IPS-18a (cell line): Measurements from ENCODE around the gene TXNDC2.
"Not testable (repeated sequence)": the region's sequence is repeated elsewhere in the genome, so short reads cannot be mapped to it uniquely, and the experiment has no call there.

ENCODE experiments used
- H3K27ac ChIP-seq: one replicate; pipeline ENCODE4 v1.5.1; 2013; ENCODE audit warnings: low read length
- H3K27me3 ChIP-seq: one replicate; pipeline ENCODE4 v1.6.1; 2013; ENCODE audit warnings: mild to moderate bottlenecking, low read length; ENCODE audit not compliant: control insufficient read depth, insufficient read depth
- H3K36me3 ChIP-seq: one replicate; pipeline ENCODE4 v1.6.1; 2013; ENCODE audit warnings: low read depth, low read length; ENCODE audit not compliant: control insufficient read depth
- H3K4me1 ChIP-seq: one replicate; pipeline ENCODE4 v1.6.1; 2013; ENCODE audit warnings: low read depth, low read length; ENCODE audit not compliant: control insufficient read depth
- H3K4me3 ChIP-seq: one replicate; pipeline ENCODE4 v1.5.1; 2013; ENCODE audit warnings: low read length
- H3K9ac ChIP-seq: one replicate; pipeline ENCODE4 v1.6.1; 2013; ENCODE audit warnings: mild to moderate bottlenecking, low read length, moderate library complexity
- H3K9me3 ChIP-seq: one replicate; pipeline ENCODE4 v1.6.1; 2013; ENCODE audit warnings: low read depth, low read length; ENCODE audit not compliant: control insufficient read depth

Gene TXNDC2

DNA sequence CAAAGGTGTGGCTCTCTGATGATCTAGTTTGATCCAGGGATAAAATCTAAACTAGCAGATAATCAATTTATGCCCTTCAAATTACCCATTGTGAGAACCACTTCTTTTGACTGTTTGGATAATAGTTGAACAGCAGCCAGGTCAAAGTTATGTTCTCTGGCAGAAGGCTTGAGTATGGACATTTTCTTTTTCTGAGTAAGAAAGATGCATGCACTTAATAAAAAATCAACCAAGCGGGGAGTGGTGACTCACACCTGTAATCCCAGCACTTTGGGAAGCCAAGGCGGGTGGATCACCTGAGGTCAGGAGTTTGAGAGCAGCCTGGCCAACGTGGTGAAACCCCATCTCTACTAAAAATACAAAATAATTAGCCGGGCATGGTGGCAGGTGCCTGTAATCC is 5.7 kb downstream of the TXNDC2 start:
- not testable (repeated sequence) for H3K4me3 ChIP-seq, H3K36me3 ChIP-seq, H3K9ac ChIP-seq, H3K9me3 ChIP-seq, H3K27me3 ChIP-seq, H3K4me1 ChIP-seq, H3K27ac ChIP-seq

DNA sequence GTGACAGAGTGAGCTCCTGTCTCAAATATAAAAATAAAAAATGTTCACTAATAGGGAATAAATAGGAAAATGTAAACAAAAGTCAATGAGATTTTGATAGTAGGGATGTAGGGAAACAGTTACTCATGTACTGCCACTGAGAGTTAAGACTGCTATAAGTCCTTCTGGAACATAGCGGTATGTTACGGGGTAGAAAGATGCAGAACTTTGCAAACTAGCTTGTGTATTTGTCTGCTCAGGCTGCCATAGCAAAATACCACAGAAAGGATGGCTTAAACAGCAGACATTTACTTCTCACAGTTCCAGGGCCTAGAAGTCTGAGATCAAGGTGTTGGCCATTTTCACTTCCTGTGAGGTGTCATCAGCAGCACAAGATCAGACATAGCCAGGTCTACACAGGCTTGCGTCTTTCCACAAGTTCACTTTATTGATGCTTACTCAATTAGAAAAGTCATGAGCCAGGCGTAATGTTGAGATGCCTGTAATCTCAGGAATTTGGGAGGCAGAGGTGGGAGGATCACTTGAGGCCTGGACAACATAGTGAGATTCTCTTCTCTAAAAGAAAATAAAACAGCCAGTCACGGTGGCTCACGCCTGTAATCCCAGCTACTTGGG is 8.8 kb downstream of the TXNDC2 start:
- H3K9me3 ChIP-seq, result no peaks in the 10 kb centered on the region
- no peaks in the 10 kb centered on the region for H3K27me3 ChIP-seq
- H3K4me3 ChIP-seq, result no peak overlapping the region
- H3K36me3 ChIP-seq, result no peaks in the 10 kb centered on the region
- H3K27ac ChIP-seq, result no peak overlapping the region
- H3K4me1 ChIP-seq, result no peaks in the 10 kb centered on the region
- H3K9ac ChIP-seq, result no peak overlapping the region

DNA sequence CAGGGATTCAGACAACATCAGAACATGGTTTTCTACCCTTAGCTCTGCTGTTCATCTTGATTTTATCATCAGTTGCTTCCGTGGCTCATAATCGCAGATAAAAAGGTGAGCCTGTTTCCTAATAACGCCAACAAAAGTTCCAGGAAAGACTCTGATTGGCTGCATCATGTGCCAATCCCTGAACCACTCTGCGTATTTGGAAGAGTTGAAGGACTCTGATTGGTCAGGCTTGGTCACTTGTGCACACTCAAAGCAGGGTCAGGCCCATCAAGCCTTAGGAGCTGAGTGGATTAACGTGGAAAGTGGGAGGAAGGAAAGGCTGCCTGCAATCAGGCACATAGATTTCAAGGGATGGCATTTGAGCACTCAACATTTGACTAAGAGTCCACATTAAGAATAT is 11.4 kb downstream of the TXNDC2 start:
- H3K27ac ChIP-seq, result no peak overlapping the region
- no peak overlapping the region for H3K4me3 ChIP-seq
- H3K36me3 ChIP-seq, result no peaks in the 10 kb centered on the region
- no peak overlapping the region for H3K9ac ChIP-seq
- H3K9me3 ChIP-seq, result no peaks in the 10 kb centered on the region
- H3K27me3 ChIP-seq, result no peaks in the 10 kb centered on the region
- peaks cover 7% of the 10 kb centered on the region for H3K4me1 ChIP-seq

DNA sequence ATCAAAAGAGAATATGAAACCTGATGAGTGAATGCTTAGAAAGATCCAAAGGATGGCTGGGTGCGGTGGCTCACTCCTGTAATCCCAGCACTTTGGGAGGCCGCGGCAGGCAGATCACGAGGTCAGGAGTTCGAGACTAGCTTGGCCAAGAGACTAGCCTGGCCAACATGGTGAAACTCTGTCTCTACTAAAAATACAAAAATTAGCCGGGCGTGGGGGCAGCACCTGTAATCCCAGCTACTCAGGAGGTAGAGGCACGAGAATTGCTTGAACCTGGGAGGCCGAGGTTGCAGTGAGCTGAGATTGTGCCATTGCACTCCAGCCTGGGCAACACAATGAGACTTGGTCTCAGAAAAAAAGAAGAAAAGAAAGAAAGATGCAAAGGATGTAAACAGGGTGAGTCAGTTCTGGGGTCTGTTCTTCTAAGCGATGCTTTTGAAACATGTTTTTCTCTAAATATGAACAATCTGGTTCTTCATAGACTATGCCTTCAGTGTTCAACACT is 12.1 kb downstream of the TXNDC2 start:
- H3K4me3 ChIP-seq, H3K9me3 ChIP-seq, H3K36me3 ChIP-seq, H3K4me1 ChIP-seq, H3K9ac ChIP-seq, H3K27ac ChIP-seq, H3K27me3 ChIP-seq: not testable (repeated sequence)

DNA sequence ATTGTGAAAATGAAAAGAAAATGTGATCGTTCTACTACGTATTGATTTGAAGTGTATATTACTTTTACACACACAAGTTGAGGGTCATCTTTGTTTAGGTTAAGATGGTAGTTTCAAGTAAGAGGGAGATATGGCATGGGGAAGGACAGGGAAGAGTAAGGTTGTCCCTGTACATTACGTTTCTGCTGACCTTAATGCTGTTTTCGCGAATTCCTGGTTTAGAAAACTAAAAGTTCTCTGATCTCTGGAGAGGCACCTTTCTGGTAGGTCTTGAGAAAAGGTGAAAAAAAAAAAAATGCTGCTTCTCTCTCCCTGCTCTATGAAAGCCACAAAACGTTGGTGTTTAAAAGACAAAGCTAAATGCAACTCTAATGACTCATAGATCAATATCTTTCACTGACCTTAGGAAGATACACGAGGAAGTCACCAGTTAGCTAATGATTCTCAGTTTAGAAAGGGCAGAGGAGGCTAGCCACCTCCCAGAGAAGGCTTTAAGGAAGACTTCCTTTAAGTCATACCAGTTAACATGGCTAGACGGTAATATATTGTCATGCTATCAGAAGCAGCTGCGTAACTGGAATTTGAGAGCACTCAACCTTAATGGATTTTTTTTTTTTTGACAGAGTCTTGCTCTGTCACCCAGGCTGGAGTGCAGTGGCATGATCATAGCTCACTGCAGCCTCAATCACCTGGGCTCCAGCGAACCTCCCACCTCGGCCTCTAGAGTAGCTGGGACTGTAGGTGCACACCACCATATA is 13.2 kb downstream of the TXNDC2 start:
- Histone ChIP-seq H3K27ac (no peak overlapping the region), H3K36me3 (no peaks in the 10 kb centered on the region), H3K4me3 (no peak overlapping the region), H3K27me3 (no peaks in the 10 kb centered on the region), H3K9ac (no peak overlapping the region), H3K4me1 (peaks cover 7% of the 10 kb centered on the region), H3K9me3 (no peaks in the 10 kb centered on the region)

DNA sequence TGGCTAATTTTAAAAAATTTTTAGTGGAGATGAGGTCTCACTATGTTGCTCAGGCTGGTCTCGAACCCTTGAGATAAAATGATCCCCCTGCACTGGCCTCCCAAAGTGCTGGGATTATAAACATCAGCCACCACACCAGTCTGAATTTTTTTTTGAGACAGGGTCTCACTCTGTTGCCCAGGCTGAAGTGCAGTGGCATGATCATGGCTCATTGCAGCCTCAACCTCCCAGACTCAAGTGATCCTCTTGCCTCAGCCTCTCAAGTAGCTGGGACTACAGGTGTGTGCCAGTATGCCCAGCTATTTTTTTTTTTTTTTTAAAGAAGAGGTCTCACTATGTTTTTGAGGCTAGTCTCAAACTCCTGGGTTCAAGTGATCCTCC is 13.8 kb downstream of the TXNDC2 start:
- H3K9ac ChIP-seq, H3K9me3 ChIP-seq, H3K36me3 ChIP-seq, H3K4me1 ChIP-seq, H3K4me3 ChIP-seq, H3K27ac ChIP-seq, H3K27me3 ChIP-seq: not testable (repeated sequence)

DNA sequence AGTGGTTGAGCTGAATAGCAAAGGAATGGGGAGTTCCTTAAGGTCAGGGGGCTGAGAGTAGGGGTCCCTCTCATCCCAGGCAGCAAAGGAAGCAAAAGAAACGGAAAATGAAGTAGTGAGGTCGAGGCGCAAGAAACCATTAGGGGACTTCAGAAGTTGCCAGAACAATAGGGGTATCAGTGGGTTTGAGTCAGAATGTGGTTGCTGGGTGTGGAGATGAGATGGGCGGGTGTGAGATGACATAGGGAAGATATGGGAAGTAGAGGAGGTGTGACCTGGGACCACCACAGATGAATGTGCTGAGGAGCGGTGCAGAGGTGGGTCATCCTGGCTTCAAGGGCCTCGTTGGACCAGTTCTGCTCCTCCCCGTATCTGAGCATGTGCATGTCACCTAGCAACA is 14.9 kb downstream of the TXNDC2 start:
- Histone ChIP-seq H3K9ac (no peak overlapping the region), H3K27me3 (no peaks in the 10 kb centered on the region), H3K9me3 (no peaks in the 10 kb centered on the region), H3K4me1 (peaks cover 7% of the 10 kb centered on the region), H3K36me3 (no peaks in the 10 kb centered on the region), H3K4me3 (no peak overlapping the region), H3K27ac (no peak overlapping the region)

DNA sequence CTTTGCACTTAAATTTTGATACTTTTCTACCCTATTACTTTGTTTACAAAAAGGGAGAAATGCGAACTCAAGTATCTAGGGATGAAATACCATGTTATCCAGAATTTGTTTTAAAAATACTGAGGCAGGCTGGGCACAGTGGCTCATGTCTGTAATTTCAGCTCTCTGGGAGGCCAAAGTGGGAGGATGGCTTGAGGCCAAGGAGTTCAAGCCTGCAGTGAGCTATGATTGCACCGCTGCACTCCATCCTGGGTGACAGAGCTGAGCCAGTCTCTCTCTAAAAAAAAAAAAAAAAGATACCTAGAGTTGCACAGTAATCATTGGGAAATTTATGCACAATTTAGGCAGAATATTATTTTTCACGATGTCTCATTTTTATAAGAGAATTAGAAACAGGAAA is 15.6 kb downstream of the TXNDC2 start:
- H3K4me1 ChIP-seq, result peaks cover 7% of the 10 kb centered on the region
- H3K27ac ChIP-seq, result no peak overlapping the region
- H3K9ac ChIP-seq, result no peak overlapping the region
- no peak overlapping the region for H3K4me3 ChIP-seq
- no peaks in the 10 kb centered on the region for H3K27me3 ChIP-seq
- H3K36me3 ChIP-seq, result no peaks in the 10 kb centered on the region
- no peaks in the 10 kb centered on the region for H3K9me3 ChIP-seq

DNA sequence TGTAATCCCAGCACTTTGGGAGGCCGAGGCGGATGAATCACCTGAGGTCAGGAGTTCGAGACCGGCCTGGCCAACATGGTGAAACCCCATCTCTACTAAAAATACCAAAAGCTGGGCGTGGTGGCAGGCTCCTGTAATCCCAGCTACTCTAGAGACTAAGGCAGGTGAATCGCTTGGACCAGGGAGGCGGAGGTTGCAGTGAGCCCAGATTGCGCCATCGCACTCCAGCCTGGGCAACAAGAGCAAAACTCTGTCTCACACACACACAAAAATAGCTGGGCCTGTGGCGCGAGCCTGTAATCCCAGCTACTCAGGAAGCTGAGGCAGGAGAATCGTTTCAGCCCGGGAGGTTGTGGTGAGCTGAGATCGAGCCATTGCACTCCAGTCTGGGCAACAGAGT is 16.5 kb downstream of the TXNDC2 start:
- not testable (repeated sequence) for H3K4me3 ChIP-seq, H3K27me3 ChIP-seq, H3K36me3 ChIP-seq, H3K27ac ChIP-seq, H3K9ac ChIP-seq, H3K9me3 ChIP-seq, H3K4me1 ChIP-seq

DNA sequence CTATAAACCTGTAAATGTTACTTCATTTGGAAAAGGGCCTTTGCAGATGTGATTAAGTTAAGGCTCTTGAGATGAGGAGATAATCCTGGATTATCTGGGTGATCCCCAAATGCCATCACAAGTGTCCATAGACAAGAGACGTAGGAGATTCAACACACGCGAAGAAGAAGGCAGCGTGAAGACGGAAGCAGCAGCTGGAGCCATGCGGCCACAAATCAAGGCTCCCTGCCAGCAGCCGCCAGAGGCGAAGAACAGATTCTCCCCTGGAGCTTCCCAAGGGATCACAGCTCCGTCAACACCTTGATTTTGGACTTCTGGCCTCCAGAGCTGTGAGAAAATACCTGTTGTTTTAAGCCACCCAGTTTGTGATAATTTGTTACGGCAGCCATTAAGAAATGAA is 17.1 kb downstream of the TXNDC2 start:
- H3K36me3 ChIP-seq, result no peaks in the 10 kb centered on the region
- no peak overlapping the region for H3K9ac ChIP-seq
- H3K27ac ChIP-seq, result no peak overlapping the region
- H3K4me3 ChIP-seq, result no peak overlapping the region
- no peaks in the 10 kb centered on the region for H3K9me3 ChIP-seq
- H3K27me3 ChIP-seq, result no peaks in the 10 kb centered on the region
- peaks cover 7% of the 10 kb centered on the region for H3K4me1 ChIP-seq

DNA sequence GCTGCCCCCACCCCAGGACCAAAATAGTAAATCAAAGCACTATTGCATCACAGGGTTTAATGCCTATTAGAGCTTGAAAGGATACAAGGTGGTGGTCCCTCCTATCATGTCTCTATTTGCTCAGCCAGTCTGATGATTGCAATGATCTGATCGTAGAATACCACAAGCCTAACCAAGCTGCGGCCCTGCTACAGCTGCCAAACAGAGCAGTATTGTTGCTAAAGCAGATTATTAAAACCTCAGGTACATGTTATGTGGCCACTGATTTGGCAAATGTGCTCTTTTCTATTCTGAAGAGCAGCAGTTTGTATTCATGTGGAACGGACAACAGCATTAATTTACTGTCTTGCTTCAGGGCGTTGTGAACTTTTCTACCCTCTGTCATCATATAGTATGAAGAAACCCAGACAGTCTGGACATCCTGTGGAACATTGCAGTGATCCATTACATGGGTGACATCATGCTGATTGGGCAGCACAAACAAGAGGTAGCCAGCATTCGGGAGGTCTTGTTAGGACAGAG is 19.7 kb downstream of the TXNDC2 start:
- Histone ChIP-seq H3K27me3 (no peaks in the 10 kb centered on the region), H3K4me1 (peaks cover 2% of the 10 kb centered on the region), H3K36me3 (no peaks in the 10 kb centered on the region), H3K9ac (no peak overlapping the region), H3K4me3 (no peak overlapping the region), H3K27ac (no peak overlapping the region), H3K9me3 (no peaks in the 10 kb centered on the region)

DNA sequence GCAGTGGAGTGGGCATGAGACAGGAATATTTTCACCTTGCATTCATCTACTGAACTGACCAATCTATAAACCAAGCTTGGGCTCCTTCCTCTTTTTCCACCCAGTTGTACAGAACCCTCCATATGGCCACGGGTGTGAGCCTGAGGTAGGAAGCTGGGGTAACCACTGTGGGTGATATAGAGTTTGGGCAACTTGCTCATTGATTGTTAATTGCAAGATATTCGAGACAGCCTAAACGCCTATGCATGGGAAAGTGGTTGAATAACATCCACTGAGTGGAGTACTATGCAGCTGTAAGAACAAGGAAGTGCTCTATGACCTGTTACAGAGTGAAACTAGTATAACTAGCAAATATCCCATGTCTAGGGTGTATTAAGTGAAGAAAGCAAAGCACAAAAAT is 20.7 kb downstream of the TXNDC2 start:
- no peak overlapping the region for H3K4me3 ChIP-seq
- no peak overlapping the region for H3K27ac ChIP-seq
- no peaks in the 10 kb centered on the region for H3K36me3 ChIP-seq
- H3K4me1 ChIP-seq, result no peaks in the 10 kb centered on the region
- H3K9ac ChIP-seq, result no peak overlapping the region
- no peaks in the 10 kb centered on the region for H3K27me3 ChIP-seq
- no peaks in the 10 kb centered on the region for H3K9me3 ChIP-seq
